Astrocyte (in vitro differentiated cells and primary cell): ENCODE data around the gene IPPK. TPM values are rescaled to one million over a fixed set of nuclear protein-coding genes. Genes with fewer than 3 reads are reported as not detected.

Source experiments
- DNase-seq: peaks from one replicate; pipeline ENCODE4 v3.0.0-alpha.2; 2010; ENCODE audit warnings: low read depth
- FAIRE-seq: peaks from 2 replicates; lab custom pipeline; 2011; peaks lifted over from hg19 to GRCh38; lab: Jason Lieb, UNC
- H2AFZ ChIP-seq: 2 replicates; pipeline ENCODE4 v1.6.0; 2012; ENCODE audit warnings: low read depth, low read length, inconsistent platforms
- H3K27ac ChIP-seq: 2 replicates; pipeline ENCODE4 v1.5.1; 2011; ENCODE audit warnings: low read depth, low read length, inconsistent platforms
- H3K27me3 ChIP-seq: 2 replicates; pipeline ENCODE4 v1.6.0; 2011; ENCODE audit warnings: low read length, inconsistent platforms; ENCODE audit not compliant: insufficient read depth
- H3K36me3 ChIP-seq: 2 replicates; pipeline ENCODE4 v1.5.1; 2011; ENCODE audit warnings: low read length, inconsistent platforms; ENCODE audit not compliant: insufficient read depth
- H3K4me1 ChIP-seq: 2 replicates; pipeline ENCODE4 v1.5.1; 2011; ENCODE audit warnings: low read length, inconsistent platforms; ENCODE audit not compliant: insufficient read depth
- H3K4me2 ChIP-seq: 2 replicates; pipeline ENCODE4 v1.6.0; 2012; ENCODE audit warnings: low read length, inconsistent platforms
- H3K4me3 ChIP-seq: 2 replicates; pipeline ENCODE4 v1.5.1; 2011; ENCODE audit warnings: low read depth, mild to moderate bottlenecking, low read length, inconsistent platforms; ENCODE audit not compliant: insufficient read depth
- H3K79me2 ChIP-seq: 2 replicates; pipeline ENCODE4 v1.6.0; 2012; ENCODE audit warnings: mild to moderate bottlenecking, low read length, inconsistent platforms; ENCODE audit not compliant: insufficient read depth
- H3K9ac ChIP-seq: 2 replicates; pipeline ENCODE4 v1.6.0; 2012; ENCODE audit warnings: mild to moderate bottlenecking, low read length, inconsistent platforms
- H3K9me3 ChIP-seq: 2 replicates; pipeline ENCODE4 v1.5.1; 2012; ENCODE audit warnings: low read depth, mild to moderate bottlenecking, low read length, inconsistent platforms; ENCODE audit not compliant: insufficient read depth
- H4K20me1 ChIP-seq: 2 replicates; pipeline ENCODE4 v1.6.0; 2012; ENCODE audit warnings: low read length, inconsistent platforms; ENCODE audit not compliant: insufficient read depth
- H3K27ac Mint-ChIP-seq: one replicate; pipeline ENCODE4 v1.8.0; 2021; ENCODE audit warnings: mild to moderate bottlenecking, mixed read lengths; ENCODE audit not compliant: unreplicated experiment
- H3K27me3 Mint-ChIP-seq: one replicate; pipeline ENCODE4 v1.8.0; 2021; ENCODE audit warnings: low read depth, mixed read lengths; ENCODE audit not compliant: unreplicated experiment
- H3K36me3 Mint-ChIP-seq: one replicate; pipeline ENCODE4 v1.8.0; 2021; ENCODE audit warnings: low read depth, mixed read lengths; ENCODE audit not compliant: unreplicated experiment
- H3K4me1 Mint-ChIP-seq: one replicate; pipeline ENCODE4 v1.8.0; 2021; ENCODE audit warnings: low read depth, mixed read lengths; ENCODE audit not compliant: unreplicated experiment
- H3K4me3 Mint-ChIP-seq: one replicate; pipeline ENCODE4 v1.8.0; 2021; ENCODE audit warnings: mild to moderate bottlenecking, moderate library complexity, mixed read lengths; ENCODE audit not compliant: unreplicated experiment
- H3K9me3 Mint-ChIP-seq: one replicate; pipeline ENCODE4 v1.8.0; 2021; ENCODE audit warnings: mild to moderate bottlenecking, mixed read lengths; ENCODE audit not compliant: unreplicated experiment
- EZH2 ChIP-seq: IDR thresholded peaks from 2 replicates; pipeline ENCODE4 v1.6.1; 2012; ENCODE audit warnings: mild to moderate bottlenecking, low read length, inconsistent platforms; ENCODE audit not compliant: insufficient read depth
- total RNA-seq: library from RNA; stranded (reverse); gene quantifications from 2 replicates; pipeline ENCODE4 v1.2.1, GENCODE V29; 2021
- TF ChIP-seq, protein P1 (sequence below): IDR thresholded peaks from 2 replicates; pipeline ENCODE4 v1.5.1; 2011; ENCODE audit warnings: low read depth, mild to moderate bottlenecking, inconsistent platforms, low read length, moderate library complexity; ENCODE audit not compliant: insufficient read depth

IPPK gene
- total RNA-seq, 1 donor from 2014 or later = 14.1 TPM

DNA sequence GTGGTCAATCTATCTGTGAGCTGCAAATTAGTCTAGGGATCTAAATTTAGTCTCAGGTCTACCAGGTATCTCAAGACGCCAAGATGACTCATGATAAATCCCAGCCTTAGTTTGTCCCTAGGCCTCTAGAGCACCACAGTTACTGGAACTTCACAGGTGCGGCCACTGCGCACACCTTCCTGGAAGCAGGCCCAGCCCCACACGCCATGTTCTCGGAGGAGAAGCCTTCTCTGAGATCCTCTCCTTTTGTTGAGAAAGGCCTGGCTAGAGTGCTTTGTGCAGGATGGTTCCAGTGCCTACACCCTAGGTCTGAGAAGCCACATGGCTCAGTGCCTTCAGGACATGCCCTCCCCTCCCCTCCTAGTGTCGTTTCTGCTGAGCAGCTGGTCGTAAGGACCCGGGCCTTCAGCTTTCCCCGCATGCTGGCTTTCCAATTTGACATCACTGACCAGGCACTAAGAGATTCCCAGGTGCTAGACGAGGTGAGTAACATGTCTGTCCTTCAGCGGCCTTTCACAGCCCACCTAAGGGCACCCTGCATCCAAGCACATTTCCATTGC lies 51.9 kb downstream of the IPPK start:
- no peak for TF ChIP-seq EZH2
- TF ChIP-seq, protein P1, sequence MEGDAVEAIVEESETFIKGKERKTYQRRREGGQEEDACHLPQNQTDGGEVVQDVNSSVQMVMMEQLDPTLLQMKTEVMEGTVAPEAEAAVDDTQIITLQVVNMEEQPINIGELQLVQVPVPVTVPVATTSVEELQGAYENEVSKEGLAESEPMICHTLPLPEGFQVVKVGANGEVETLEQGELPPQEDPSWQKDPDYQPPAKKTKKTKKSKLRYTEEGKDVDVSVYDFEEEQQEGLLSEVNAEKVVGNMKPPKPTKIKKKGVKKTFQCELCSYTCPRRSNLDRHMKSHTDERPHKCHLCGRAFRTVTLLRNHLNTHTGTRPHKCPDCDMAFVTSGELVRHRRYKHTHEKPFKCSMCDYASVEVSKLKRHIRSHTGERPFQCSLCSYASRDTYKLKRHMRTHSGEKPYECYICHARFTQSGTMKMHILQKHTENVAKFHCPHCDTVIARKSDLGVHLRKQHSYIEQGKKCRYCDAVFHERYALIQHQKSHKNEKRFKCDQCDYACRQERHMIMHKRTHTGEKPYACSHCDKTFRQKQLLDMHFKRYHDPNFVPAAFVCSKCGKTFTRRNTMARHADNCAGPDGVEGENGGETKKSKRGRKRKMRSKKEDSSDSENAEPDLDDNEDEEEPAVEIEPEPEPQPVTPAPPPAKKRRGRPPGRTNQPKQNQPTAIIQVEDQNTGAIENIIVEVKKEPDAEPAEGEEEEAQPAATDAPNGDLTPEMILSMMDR = no peak
- H3K79me2 ChIP-seq = peaks cover 3% of the 10 kb centered on the region
- no peaks in the 10 kb centered on the region for H3K4me1 ChIP-seq
- H3K4me3 Mint-ChIP-seq = no peak overlapping the region
- H3K9ac ChIP-seq = no peak overlapping the region
- FAIRE-seq (no peak), DNase-seq (no peak)
- H2AFZ ChIP-seq = no peak overlapping the region
- H3K36me3 ChIP-seq = peaks cover 29% of the 10 kb centered on the region
- no peak overlapping the region for H3K27ac ChIP-seq
- peaks cover 11% of the 10 kb centered on the region for H4K20me1 ChIP-seq
- H3K36me3 Mint-ChIP-seq = peaks cover 40% of the 10 kb centered on the region
- no peaks in the 10 kb centered on the region for H3K4me1 Mint-ChIP-seq
- H3K9me3 Mint-ChIP-seq = no peaks in the 10 kb centered on the region
- H3K27me3 ChIP-seq = no peaks in the 10 kb centered on the region
- no peak overlapping the region for H3K4me3 ChIP-seq
- no peaks in the 10 kb centered on the region for H3K27me3 Mint-ChIP-seq
- no peak overlapping the region for H3K4me2 ChIP-seq
- H3K27ac Mint-ChIP-seq = no peak overlapping the region
- no peaks in the 10 kb centered on the region for H3K9me3 ChIP-seq

GRCh38 chr9:92617195-92617813 lies 52.6 kb downstream of the IPPK start:
- no peak overlapping the region for H3K9ac ChIP-seq
- FAIRE-seq (no peak), DNase-seq (no peak)
- H3K4me3 ChIP-seq = no peak overlapping the region
- no peak overlapping the region for H3K27ac ChIP-seq
- H3K79me2 ChIP-seq = peaks cover 3% of the 10 kb centered on the region
- Mint-ChIP-seq H3K4me3 (no peak overlapping the region), H3K4me1 (no peaks in the 10 kb centered on the region), H3K27ac (no peak overlapping the region), H3K36me3 (peaks cover 42% of the 10 kb centered on the region), H3K9me3 (no peaks in the 10 kb centered on the region), H3K27me3 (no peaks in the 10 kb centered on the region)
- H3K36me3 ChIP-seq = peaks cover 30% of the 10 kb centered on the region
- no peaks in the 10 kb centered on the region for H3K9me3 ChIP-seq
- no peaks in the 10 kb centered on the region for H3K27me3 ChIP-seq
- H4K20me1 ChIP-seq = peaks cover 11% of the 10 kb centered on the region
- TF ChIP-seq, protein P1 = no peak
- no peak for TF ChIP-seq EZH2
- H3K4me2 ChIP-seq = no peak overlapping the region
- H3K4me1 ChIP-seq = no peaks in the 10 kb centered on the region
- H2AFZ ChIP-seq = no peak overlapping the region

DNA sequence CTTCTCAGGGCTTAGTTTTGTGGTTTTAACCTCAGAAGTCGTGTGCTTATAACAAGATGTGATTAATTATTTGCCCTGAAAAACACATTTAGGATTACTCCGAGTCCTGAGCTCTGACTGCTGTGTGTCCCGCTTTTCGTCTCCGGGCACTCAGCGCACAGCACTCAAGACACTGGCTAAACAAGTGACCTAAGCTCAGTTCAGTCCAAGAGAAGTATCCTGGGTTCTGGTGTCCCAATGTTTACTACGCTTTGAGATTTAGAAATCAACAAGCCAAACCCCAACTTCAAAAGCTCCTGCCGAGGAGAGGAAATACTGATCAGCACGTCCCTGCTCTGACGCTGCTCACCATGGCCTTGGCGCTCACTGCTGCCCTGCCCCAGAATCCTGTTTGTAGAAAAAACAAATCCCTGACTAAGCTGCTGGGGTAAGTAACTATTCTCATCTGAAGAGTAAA lies 53.2 kb downstream of the IPPK start:
- H3K27me3 ChIP-seq = no peaks in the 10 kb centered on the region
- H3K4me3 Mint-ChIP-seq = no peak overlapping the region
- H3K9ac ChIP-seq = no peak overlapping the region
- H3K79me2 ChIP-seq = peaks cover under 1% of the 10 kb centered on the region
- H3K27me3 Mint-ChIP-seq = no peaks in the 10 kb centered on the region
- FAIRE-seq (no peak), DNase-seq (no peak)
- no peak overlapping the region for H3K27ac Mint-ChIP-seq
- no peak overlapping the region for H3K27ac ChIP-seq
- H3K9me3 ChIP-seq = no peaks in the 10 kb centered on the region
- H3K4me2 ChIP-seq = no peak overlapping the region
- peaks cover 11% of the 10 kb centered on the region for H4K20me1 ChIP-seq
- H3K9me3 Mint-ChIP-seq = no peaks in the 10 kb centered on the region
- TF ChIP-seq EZH2 = no peak
- TF ChIP-seq, protein P1 = no peak
- peaks cover 45% of the 10 kb centered on the region for H3K36me3 Mint-ChIP-seq
- H2AFZ ChIP-seq = no peak overlapping the region
- no peaks in the 10 kb centered on the region for H3K4me1 ChIP-seq
- H3K36me3 ChIP-seq = peaks cover 30% of the 10 kb centered on the region
- H3K4me3 ChIP-seq = no peak overlapping the region
- no peaks in the 10 kb centered on the region for H3K4me1 Mint-ChIP-seq
